Urinary bladder (tissue), 4 donors: Measurements from ENCODE around the gene OR2AT4. TPM values are rescaled to one million over a fixed set of nuclear protein-coding genes. Genes with fewer than 3 reads are reported as not detected.
"Not testable (repeated sequence)": the region's sequence is repeated elsewhere in the genome, so short reads cannot be mapped to it uniquely, and the experiment has no call there.

Source experiments
- DNase-seq: peaks from one replicate; pipeline ENCODE4 v3.0.0-alpha.2; 2015; ENCODE audit errors: extremely low spot score
- H3K27ac ChIP-seq: one replicate; pipeline ENCODE4 v1.5.1; 2013; ENCODE audit warnings: low read depth, mild to moderate bottlenecking, moderate library complexity
- H3K36me3 ChIP-seq: one replicate; pipeline ENCODE4 v1.6.1; 2013; ENCODE audit warnings: mild to moderate bottlenecking, moderate library complexity; ENCODE audit not compliant: insufficient read depth
- H3K4me1 ChIP-seq: one replicate; pipeline ENCODE4 v1.6.1; 2013; ENCODE audit warnings: mild to moderate bottlenecking, moderate library complexity; ENCODE audit not compliant: insufficient read depth
- H3K4me3 ChIP-seq: one replicate; pipeline ENCODE4 v1.5.1; 2013; ENCODE audit warnings: low read depth, low read length
- WGBS: extraction: QIAGEN DNeasy Blood & Tissue Kit; methylation state at CpG from one replicate; pipeline ENCODE4 v1.1.7; 2013; 5-methylcytosine and 5-hydroxymethylcytosine counted together
- polyA plus RNA-seq: library from polyadenylated mRNA; stranded (reverse); fragments of 200-250 nt; gene quantifications from one replicate; pipeline ENCODE4 v1.2.3, GENCODE V29; 2013
- total RNA-seq: library from RNA; depleted of rRNA; stranded (reverse); fragments of >200 nt; gene quantifications from one replicate; pipeline ENCODE4 v1.2.3, GENCODE V29; 2014
- donor health status: healthy with polysubstance abuse.
- donor health status: healthy.

The OR2AT4 gene
- total and polyA plus RNA-seq, 2 donors = 0.05 TPM; not detected in 1

GRCh38 chr11:75068993-75069392 lies 27.7 kb downstream of the OR2AT4 start:
- no peaks in the 10 kb centered on the region for H3K4me1 ChIP-seq
- no peaks in the 10 kb centered on the region for H3K36me3 ChIP-seq
- H3K4me3 ChIP-seq = no peak overlapping the region
- no peak for DNase-seq
- no peak overlapping the region for H3K27ac ChIP-seq

GRCh38 chr11:75068559-75068958 lies 28.1 kb downstream of the OR2AT4 start:
- H3K27ac ChIP-seq = no peak overlapping the region
- H3K4me1 ChIP-seq = no peaks in the 10 kb centered on the region
- no peaks in the 10 kb centered on the region for H3K36me3 ChIP-seq
- DNase-seq = no peak
- H3K4me3 ChIP-seq = no peak overlapping the region

GRCh38 chr11:75066061-75066460 lies 30.6 kb downstream of the OR2AT4 start:
- Histone ChIP-seq H3K4me1 (no peaks in the 10 kb centered on the region), H3K4me3 (no peak overlapping the region), H3K27ac (no peak overlapping the region), H3K36me3 (no peaks in the 10 kb centered on the region)
- no peak for DNase-seq
- 71% methylated on average over 7 of the region's 7 CpGs for WGBS

GRCh38 chr11:75063741-75064314 lies 32.8 kb downstream of the OR2AT4 start:
- DNase-seq = no peak
- Histone ChIP-seq H3K4me1 (no peaks in the 10 kb centered on the region), H3K36me3 (no peaks in the 10 kb centered on the region), H3K4me3 (no peak overlapping the region), H3K27ac (no peak overlapping the region)
- WGBS = 48% methylated on average over 3 of the region's 3 CpGs

- no peak for DNase-seq
- no peaks in the 10 kb centered on the region for H3K36me3 ChIP-seq
- H3K27ac ChIP-seq = no peak overlapping the region
- no peak overlapping the region for H3K4me3 ChIP-seq
- no peaks in the 10 kb centered on the region for H3K4me1 ChIP-seq
These were observed 37.4 kb downstream of the OR2AT4 start for GRCh38 chr11:75059299-75059698.

- Histone ChIP-seq H3K4me1 (no peaks in the 10 kb centered on the region), H3K36me3 (no peaks in the 10 kb centered on the region), H3K4me3 (no peak overlapping the region), H3K27ac (no peak overlapping the region)
- WGBS = 58% methylated on average over 3 of the region's 3 CpGs
- DNase-seq = no peak
These were observed 39.9 kb downstream of the OR2AT4 start for GRCh38 chr11:75056814-75057213.

GRCh38 chr11:75055511-75055910 lies 41.2 kb downstream of the OR2AT4 start:
- Histone ChIP-seq H3K4me1 (no peaks in the 10 kb centered on the region), H3K27ac (no peak overlapping the region), H3K36me3 (no peaks in the 10 kb centered on the region), H3K4me3 (no peak overlapping the region)
- 88% methylated on average over 6 of the region's 6 CpGs for WGBS
- DNase-seq = no peak

GRCh38 chr11:75052457-75052856 lies 44.2 kb downstream of the OR2AT4 start:
- H3K36me3 ChIP-seq = no peaks in the 10 kb centered on the region
- H3K4me3 ChIP-seq = no peak overlapping the region
- H3K4me1 ChIP-seq = no peaks in the 10 kb centered on the region
- no peak for DNase-seq
- H3K27ac ChIP-seq = no peak overlapping the region
- 44% methylated on average over 1 of the region's 1 CpG for WGBS

- no peak overlapping the region for H3K4me3 ChIP-seq
- H3K36me3 ChIP-seq = no peaks in the 10 kb centered on the region
- 84% methylated on average over 5 of the region's 5 CpGs for WGBS
- H3K27ac ChIP-seq = no peak overlapping the region
- H3K4me1 ChIP-seq = no peaks in the 10 kb centered on the region
- DNase-seq = no peak
These were observed 45.6 kb downstream of the OR2AT4 start for GRCh38 chr11:75051043-75051442.

GRCh38 chr11:75050516-75050915 lies 46.2 kb downstream of the OR2AT4 start:
- H3K4me1 ChIP-seq = no peaks in the 10 kb centered on the region
- H3K4me3 ChIP-seq = no peak overlapping the region
- 92% methylated on average over 4 of the region's 4 CpGs for WGBS
- no peak for DNase-seq
- H3K36me3 ChIP-seq = no peaks in the 10 kb centered on the region
- no peak overlapping the region for H3K27ac ChIP-seq

GRCh38 chr11:75049501-75050266 lies 47.0 kb downstream of the OR2AT4 start:
- WGBS = 65% methylated on average over 8 of the region's 8 CpGs
- not testable (repeated sequence) for H3K4me1 ChIP-seq, H3K27ac ChIP-seq, H3K4me3 ChIP-seq, DNase-seq, H3K36me3 ChIP-seq

- H3K27ac ChIP-seq = no peak overlapping the region
- no peaks in the 10 kb centered on the region for H3K36me3 ChIP-seq
- WGBS = 87% methylated on average over 4 of the region's 4 CpGs
- DNase-seq = no peak
- no peak overlapping the region for H3K4me3 ChIP-seq
- H3K4me1 ChIP-seq = no peaks in the 10 kb centered on the region
These were observed 49.5 kb downstream of the OR2AT4 start for GRCh38 chr11:75047191-75047590.

- not testable (repeated sequence) for DNase-seq, H3K4me1 ChIP-seq, H3K27ac ChIP-seq, H3K36me3 ChIP-seq, H3K4me3 ChIP-seq
- WGBS = 77% methylated on average over 5 of the region's 5 CpGs
These were observed 50.0 kb downstream of the OR2AT4 start for GRCh38 chr11:75046668-75047067.

GRCh38 chr11:75044381-75045170 lies 52.1 kb downstream of the OR2AT4 start:
- H3K36me3 ChIP-seq, DNase-seq, H3K27ac ChIP-seq, H3K4me1 ChIP-seq, H3K4me3 ChIP-seq: not testable (repeated sequence)
- WGBS = 82% methylated on average over 15 of the region's 15 CpGs
